ENCODE results near the gene BAD. TPM values are rescaled to one million over a fixed set of nuclear protein-coding genes. Genes with fewer than 3 reads are reported as not detected.

Gene BAD
- total RNA-seq, 1 experiment from 2014 or later, result 368 TPM

DNA sequence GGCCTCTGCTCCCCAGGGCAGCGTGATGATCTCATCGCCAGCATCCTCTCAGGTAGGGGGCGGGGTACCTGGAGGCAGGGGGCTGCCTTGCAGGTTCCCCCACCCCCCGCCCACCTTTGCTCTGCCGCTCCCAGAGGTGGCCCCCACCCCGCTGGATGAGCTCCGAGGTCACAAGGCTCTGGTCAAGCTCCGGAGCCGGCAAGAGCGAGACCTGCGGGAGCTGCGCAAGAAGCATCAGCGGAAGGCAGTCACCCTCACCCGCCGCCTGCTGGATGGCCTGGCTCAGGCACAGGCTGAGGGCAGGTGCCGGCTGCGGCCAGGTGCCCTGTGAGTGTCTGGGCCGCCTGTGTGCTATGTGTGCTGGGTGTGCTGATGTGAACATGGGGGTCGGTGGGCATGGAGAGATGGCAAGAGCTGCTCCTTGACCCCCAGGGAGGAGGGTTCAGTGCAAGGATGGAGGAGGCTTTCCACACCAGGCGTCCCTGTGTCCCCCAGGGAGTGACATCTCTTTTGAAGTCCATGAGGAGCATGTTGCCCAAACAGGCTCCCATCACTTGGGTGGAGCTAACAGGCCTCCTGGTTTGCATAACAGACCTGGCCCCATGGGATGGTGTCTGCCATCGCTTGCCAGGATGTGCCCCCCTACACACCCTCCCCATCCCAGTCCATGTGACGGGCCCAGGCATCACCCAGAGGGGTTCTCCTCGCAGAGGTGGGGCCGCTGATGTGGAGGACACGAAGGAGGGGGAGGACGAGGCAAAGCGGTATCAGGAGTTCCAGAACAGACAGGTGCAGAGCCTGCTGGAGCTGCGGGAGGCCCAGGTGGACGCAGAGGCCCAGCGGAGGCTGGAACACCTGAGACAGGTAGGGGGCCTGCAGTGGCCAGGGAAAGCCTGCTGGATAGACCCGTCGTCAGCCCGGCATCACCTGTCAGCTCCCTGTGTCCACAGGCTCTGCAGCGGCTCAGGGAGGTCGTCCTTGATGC lies 19.0 kb downstream of the BAD start:
- TF ChIP-seq EZH2 (IDR thresholded peaks at IDR 0.05; ENCODE audit: low read length, unreplicated experiment) (no peak), EZH2phosphoT487 (IDR thresholded peaks at IDR 0.05; ENCODE audit: borderline replicate concordance, low read length) (no peak), CTCF (conservative IDR thresholded peaks at IDR 0.05; ENCODE audit: low read depth, low read length) (no peak)
- Histone ChIP-seq H3K79me2 (ENCODE audit: low read length) (no peaks in the 10 kb centered on the region), H2AFZ (ENCODE audit: low read length) (no peak overlapping the region), H3K27me3 (ENCODE audit: low read length) (no peaks in the 10 kb centered on the region), H3K4me2 (ENCODE audit: low read length) (no peak overlapping the region), H3K4me3 (ENCODE audit: low read length) (no peak overlapping the region), H3K27ac (ENCODE audit: low read length) (no peak overlapping the region), H4K20me1 (ENCODE audit: low read length) (no peaks in the 10 kb centered on the region), H3K4me1 (ENCODE audit: insufficient read depth, low read length) (peaks cover 26% of the 10 kb centered on the region), H3K36me3 (ENCODE audit: low read depth, low read length) (peaks cover 31% of the 10 kb centered on the region; the same call in 1 of the 2 replicates), H3K9me2 (replicated peaks; ENCODE audit: low read length) (no peaks in the 10 kb centered on the region), H3K9me3 (ENCODE audit: low read length) (no peaks in the 10 kb centered on the region), H3K9ac (ENCODE audit: low read length) (no peak overlapping the region), H3F3A (ENCODE audit: low read length, unreplicated experiment) (no peaks in the 10 kb centered on the region)
- intact Hi-C loops (cut with micrococcal nuclease), result no loop called here
- BruUV-seq (replicated peaks), result no TSS peak
- CTCF ChIA-PET, result no interaction called here
- POLR2A ChIA-PET (ENCODE audit: unreplicated experiment), result interaction anchor here (0.6 kb wide), 1 partner anchor 17 kb away, joined by 3 read pairs; no protein-coding TSS in a partner anchor
- DNase-seq, result no peak
- ATAC-seq, result no peak

DNA sequence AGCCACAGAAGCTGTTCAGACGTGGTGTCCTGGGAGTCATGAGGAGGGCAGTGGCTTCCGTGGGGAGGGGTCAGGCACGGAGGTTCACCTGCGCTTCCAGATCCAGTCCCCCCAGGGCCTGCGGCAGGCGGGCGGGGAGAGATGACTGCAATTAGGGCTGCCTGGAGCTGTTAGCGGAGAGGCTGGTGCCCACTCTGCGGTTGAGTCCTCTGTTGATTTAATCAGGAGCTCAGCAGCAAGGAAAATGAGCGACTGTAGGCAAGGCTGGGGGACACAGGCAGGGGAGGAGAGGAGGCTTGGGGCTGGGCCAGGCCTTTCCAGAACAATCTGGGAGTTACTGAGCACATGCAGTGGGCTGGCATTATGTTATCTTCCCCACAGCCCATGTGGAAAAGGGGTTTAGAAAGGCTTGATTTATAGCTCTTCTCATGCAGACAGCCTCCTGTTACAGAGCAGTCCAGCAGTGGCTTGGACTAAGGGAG lies 20.1 kb downstream of the BAD start:
- H3K9ac ChIP-seq (ENCODE audit: low read length), result no peak overlapping the region
- no peaks in the 10 kb centered on the region for H3K9me3 ChIP-seq (ENCODE audit: low read length)
- ChIA-PET POLR2A (ENCODE audit: unreplicated experiment) (interaction anchor here (0.6 kb wide), 2 partner anchors 10 to 18 kb away, joined by 3 to 12 read pairs; no protein-coding TSS in a partner anchor), CTCF (no interaction called here)
- no TSS peak for BruUV-seq (replicated peaks)
- TF ChIP-seq EZH2phosphoT487 (IDR thresholded peaks at IDR 0.05; ENCODE audit: borderline replicate concordance, low read length), result no peak
- TF ChIP-seq CTCF (conservative IDR thresholded peaks at IDR 0.05; ENCODE audit: low read depth, low read length), result no peak
- TF ChIP-seq EZH2 (IDR thresholded peaks at IDR 0.05; ENCODE audit: low read length, unreplicated experiment), result no peak
- no peaks in the 10 kb centered on the region for H3F3A ChIP-seq (ENCODE audit: low read length, unreplicated experiment)
- no peaks in the 10 kb centered on the region for H3K9me2 ChIP-seq (replicated peaks; ENCODE audit: low read length)
- peaks cover 37% of the 10 kb centered on the region for H3K36me3 ChIP-seq (ENCODE audit: low read depth, low read length)
- 0 out of 2 replicates have a peak, but pooled peaks cover 3% of the 10 kb centered on the region for H4K20me1 ChIP-seq (ENCODE audit: low read length)
- H2AFZ ChIP-seq (ENCODE audit: low read length), result no peak overlapping the region
- H3K79me2 ChIP-seq (ENCODE audit: low read length), result no peaks in the 10 kb centered on the region
- DNase-seq (no peak), ATAC-seq (no peak)
- H3K27me3 ChIP-seq (ENCODE audit: low read length), result no peaks in the 10 kb centered on the region
- no peak overlapping the region for H3K4me2 ChIP-seq (ENCODE audit: low read length)
- peaks cover 22% of the 10 kb centered on the region for H3K4me1 ChIP-seq (ENCODE audit: insufficient read depth, low read length)
- intact Hi-C loops (cut with micrococcal nuclease), result no loop called here
- no peak overlapping the region for H3K27ac ChIP-seq (ENCODE audit: low read length)
- no peak overlapping the region for H3K4me3 ChIP-seq (ENCODE audit: low read length)

Data from PC-3 (cell line).